ENCODE results near the gene PNPLA7. TPM values are rescaled to one million over a fixed set of nuclear protein-coding genes. Genes with fewer than 3 reads are reported as not detected.
A peak's percentile ranks its signal among the peaks of the same experiment; 100 is the strongest.

PNPLA7 gene
- polyA plus RNA-seq, 1 of the 3 experiments (the other 2 are of a cell fraction): 0.99 TPM

DNA sequence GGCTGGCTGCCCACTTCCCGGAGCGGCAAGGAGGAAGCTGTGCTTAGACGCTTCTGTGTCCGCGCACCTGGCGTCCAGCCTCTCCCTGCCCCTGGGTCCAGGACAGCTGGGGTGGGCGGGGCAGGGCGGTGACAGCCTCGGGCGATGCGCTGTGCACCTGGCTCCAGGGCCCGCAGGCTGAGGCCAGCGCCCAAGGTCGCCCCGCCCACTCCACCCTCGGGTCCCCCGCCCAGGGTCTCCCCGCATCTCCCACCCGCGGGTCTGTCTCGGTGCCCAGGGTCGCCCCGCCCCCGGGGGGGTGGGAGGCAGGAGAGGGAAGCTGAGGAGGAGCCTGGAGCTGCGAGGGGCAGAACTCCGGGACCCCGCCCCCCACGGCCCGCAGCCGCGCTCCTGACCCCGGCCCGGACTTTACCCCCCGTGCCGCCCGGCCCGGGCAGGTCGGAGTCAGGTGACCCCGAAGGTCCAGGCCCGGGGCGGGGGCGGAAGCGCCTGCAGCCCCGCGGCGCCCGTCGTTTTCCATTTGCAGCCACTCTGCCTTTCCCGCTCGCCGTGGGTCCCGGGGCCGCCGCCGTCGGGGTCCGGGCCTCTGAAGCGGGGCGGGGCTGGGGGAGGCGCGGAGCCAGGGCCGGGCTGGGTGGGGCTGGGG lies 108.8 kb downstream of the PNPLA7 start, which contains the start of gene ENTPD8:
TSS of gene ENTPD8 (minus strand) at position 69 of the 646 bp plus-strand sequence. CDS start 3,072 bp downstream, outside the sequence.
- Histone ChIP-seq H3K27me3 (ENCODE audit: insufficient read depth) (peaks cover 4% of the 10 kb centered on the region; the same call in 1 of the 2 replicates), H3K27ac (ENCODE audit: low read depth in 2 of 2, low read length in 1 of 2) (no peak within 1 kb of the TSS), H3K4me2 (peak within 1 kb of the TSS; percentile 81), H3K36me3 (replicated peaks in 1 of 2; ENCODE audit: control insufficient read depth in 1 of 2, insufficient read depth in 2 of 2, low read length in 1 of 2) (no peaks in the 10 kb centered on the region), H2AFZ (ENCODE audit: low read depth) (no peak within 1 kb of the TSS), H3F3A (replicated peaks; ENCODE audit: insufficient read depth) (peaks cover 7% of the 10 kb centered on the region), H3K9me3 (no peaks in the 10 kb centered on the region), H3K79me2 (ENCODE audit: insufficient read depth) (no peaks in the 10 kb centered on the region), H3K4me3 (ENCODE audit: low read depth in 2 of 2, low read length in 1 of 2) (peak within 1 kb of the TSS; percentile 43 to 47; a peak in 3 of 4 replicates), H3K9me2 (no peaks in the 10 kb centered on the region), H3K4me1 (ENCODE audit: control insufficient read depth in 1 of 2, insufficient read depth in 2 of 2, low read depth in 1 of 2, low read length in 1 of 2) (peaks cover 0 to 10% of the 10 kb centered on the region in 2 experiments; a peak in 1 of 4 replicates), H3K9ac (no peak within 1 kb of the TSS), H4K20me1 (ENCODE audit: insufficient read depth) (no peaks in the 10 kb centered on the region)
- peak; percentile 89 for DNase-seq
- CTCF ChIA-PET: interaction anchor here (0.7 to 7.0 kb wide), 4 partner anchors 13 to 154 kb away, joined by 3 to 53 read pairs (median 10); partner anchors contain the start of genes EXD3 and NOXA1
- WGBS (ENCODE audit: low lambda C conversion rate): 0% methylated on average over 16 of the region's 62 CpGs
- POLR2A ChIA-PET: no interaction called here
- no peak for TF ChIP-seq FOXJ3 (CRISPR knock-in tag; IDR thresholded peaks at IDR 0.05)
- TF ChIP-seq SMC3 (IDR thresholded peaks at IDR 0.05; ENCODE audit: low read depth, low read length): no peak
- TF ChIP-seq, protein P1, sequence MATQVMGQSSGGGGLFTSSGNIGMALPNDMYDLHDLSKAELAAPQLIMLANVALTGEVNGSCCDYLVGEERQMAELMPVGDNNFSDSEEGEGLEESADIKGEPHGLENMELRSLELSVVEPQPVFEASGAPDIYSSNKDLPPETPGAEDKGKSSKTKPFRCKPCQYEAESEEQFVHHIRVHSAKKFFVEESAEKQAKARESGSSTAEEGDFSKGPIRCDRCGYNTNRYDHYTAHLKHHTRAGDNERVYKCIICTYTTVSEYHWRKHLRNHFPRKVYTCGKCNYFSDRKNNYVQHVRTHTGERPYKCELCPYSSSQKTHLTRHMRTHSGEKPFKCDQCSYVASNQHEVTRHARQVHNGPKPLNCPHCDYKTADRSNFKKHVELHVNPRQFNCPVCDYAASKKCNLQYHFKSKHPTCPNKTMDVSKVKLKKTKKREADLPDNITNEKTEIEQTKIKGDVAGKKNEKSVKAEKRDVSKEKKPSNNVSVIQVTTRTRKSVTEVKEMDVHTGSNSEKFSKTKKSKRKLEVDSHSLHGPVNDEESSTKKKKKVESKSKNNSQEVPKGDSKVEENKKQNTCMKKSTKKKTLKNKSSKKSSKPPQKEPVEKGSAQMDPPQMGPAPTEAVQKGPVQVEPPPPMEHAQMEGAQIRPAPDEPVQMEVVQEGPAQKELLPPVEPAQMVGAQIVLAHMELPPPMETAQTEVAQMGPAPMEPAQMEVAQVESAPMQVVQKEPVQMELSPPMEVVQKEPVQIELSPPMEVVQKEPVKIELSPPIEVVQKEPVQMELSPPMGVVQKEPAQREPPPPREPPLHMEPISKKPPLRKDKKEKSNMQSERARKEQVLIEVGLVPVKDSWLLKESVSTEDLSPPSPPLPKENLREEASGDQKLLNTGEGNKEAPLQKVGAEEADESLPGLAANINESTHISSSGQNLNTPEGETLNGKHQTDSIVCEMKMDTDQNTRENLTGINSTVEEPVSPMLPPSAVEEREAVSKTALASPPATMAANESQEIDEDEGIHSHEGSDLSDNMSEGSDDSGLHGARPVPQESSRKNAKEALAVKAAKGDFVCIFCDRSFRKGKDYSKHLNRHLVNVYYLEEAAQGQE (IDR thresholded peaks at IDR 0.05; ENCODE audit: low read depth, low read length): no peak
- TF ChIP-seq POLR2AphosphoS5 (IDR thresholded peaks at IDR 0.05; ENCODE audit: low read depth, low read length): no peak
- TF ChIP-seq FOXM1 (IDR thresholded peaks at IDR 0.05; ENCODE audit: low read depth): no peak
- no peak for TF ChIP-seq TCF12 (IDR thresholded peaks at IDR 0.05)
- TF ChIP-seq GATA2 (CRISPR knock-in tag; IDR thresholded peaks at IDR 0.05): no peak
- TF ChIP-seq GABPA (IDR thresholded peaks at IDR 0.05; ENCODE audit: low read depth): no peak
- TF ChIP-seq YY1 (IDR thresholded peaks at IDR 0.05; ENCODE audit: low read depth): no peak
- TF ChIP-seq TAF1 (IDR thresholded peaks at IDR 0.05; ENCODE audit: borderline replicate concordance, low read depth, low read length): no peak
- TF ChIP-seq, protein P2, sequence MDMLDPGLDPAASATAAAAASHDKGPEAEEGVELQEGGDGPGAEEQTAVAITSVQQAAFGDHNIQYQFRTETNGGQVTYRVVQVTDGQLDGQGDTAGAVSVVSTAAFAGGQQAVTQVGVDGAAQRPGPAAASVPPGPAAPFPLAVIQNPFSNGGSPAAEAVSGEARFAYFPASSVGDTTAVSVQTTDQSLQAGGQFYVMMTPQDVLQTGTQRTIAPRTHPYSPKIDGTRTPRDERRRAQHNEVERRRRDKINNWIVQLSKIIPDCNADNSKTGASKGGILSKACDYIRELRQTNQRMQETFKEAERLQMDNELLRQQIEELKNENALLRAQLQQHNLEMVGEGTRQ (IDR thresholded peaks at IDR 0.05; ENCODE audit: borderline replicate concordance, low read depth, low read length): no peak
- no peak for TF ChIP-seq RCOR1 (IDR thresholded peaks at IDR 0.05; ENCODE audit: low read length)
- TF ChIP-seq, protein P3, sequence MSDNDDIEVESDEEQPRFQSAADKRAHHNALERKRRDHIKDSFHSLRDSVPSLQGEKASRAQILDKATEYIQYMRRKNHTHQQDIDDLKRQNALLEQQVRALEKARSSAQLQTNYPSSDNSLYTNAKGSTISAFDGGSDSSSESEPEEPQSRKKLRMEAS (IDR thresholded peaks at IDR 0.05; ENCODE audit: low read depth): no peak
- TF ChIP-seq MEF2A (IDR thresholded peaks at IDR 0.05; ENCODE audit: borderline replicate concordance, low read depth): no peak
- no peak for TF ChIP-seq CHD2 (IDR thresholded peaks at IDR 0.05; ENCODE audit: low read length, partially characterized antibody)
- TF ChIP-seq, protein P4, sequence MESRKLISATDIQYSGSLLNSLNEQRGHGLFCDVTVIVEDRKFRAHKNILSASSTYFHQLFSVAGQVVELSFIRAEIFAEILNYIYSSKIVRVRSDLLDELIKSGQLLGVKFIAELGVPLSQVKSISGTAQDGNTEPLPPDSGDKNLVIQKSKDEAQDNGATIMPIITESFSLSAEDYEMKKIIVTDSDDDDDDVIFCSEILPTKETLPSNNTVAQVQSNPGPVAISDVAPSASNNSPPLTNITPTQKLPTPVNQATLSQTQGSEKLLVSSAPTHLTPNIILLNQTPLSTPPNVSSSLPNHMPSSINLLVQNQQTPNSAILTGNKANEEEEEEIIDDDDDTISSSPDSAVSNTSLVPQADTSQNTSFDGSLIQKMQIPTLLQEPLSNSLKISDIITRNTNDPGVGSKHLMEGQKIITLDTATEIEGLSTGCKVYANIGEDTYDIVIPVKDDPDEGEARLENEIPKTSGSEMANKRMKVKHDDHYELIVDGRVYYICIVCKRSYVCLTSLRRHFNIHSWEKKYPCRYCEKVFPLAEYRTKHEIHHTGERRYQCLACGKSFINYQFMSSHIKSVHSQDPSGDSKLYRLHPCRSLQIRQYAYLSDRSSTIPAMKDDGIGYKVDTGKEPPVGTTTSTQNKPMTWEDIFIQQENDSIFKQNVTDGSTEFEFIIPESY (IDR thresholded peaks at IDR 0.05; ENCODE audit: borderline replicate concordance, low read depth): no peak
- TF ChIP-seq, protein P5, sequence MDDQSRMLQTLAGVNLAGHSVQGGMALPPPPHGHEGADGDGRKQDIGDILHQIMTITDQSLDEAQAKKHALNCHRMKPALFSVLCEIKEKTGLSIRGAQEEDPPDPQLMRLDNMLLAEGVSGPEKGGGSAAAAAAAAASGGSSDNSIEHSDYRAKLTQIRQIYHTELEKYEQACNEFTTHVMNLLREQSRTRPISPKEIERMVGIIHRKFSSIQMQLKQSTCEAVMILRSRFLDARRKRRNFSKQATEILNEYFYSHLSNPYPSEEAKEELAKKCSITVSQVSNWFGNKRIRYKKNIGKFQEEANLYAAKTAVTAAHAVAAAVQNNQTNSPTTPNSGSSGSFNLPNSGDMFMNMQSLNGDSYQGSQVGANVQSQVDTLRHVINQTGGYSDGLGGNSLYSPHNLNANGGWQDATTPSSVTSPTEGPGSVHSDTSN (IDR thresholded peaks at IDR 0.05): no peak
- TF ChIP-seq SIN3A (IDR thresholded peaks at IDR 0.05; ENCODE audit: borderline replicate concordance, low read depth, low read length): no peak
- no peak for TF ChIP-seq MXI1 (IDR thresholded peaks at IDR 0.05; ENCODE audit: low read depth, low read length)
- no peak for TF ChIP-seq TEAD4 (IDR thresholded peaks at IDR 0.05; ENCODE audit: borderline replicate concordance, insufficient read depth)

Data from SK-N-SH (cell line).